ENCODE data around the gene XRCC4. TPM values are rescaled to one million over a fixed set of nuclear protein-coding genes. Genes with fewer than 3 reads are reported as not detected.

The XRCC4 gene
- total RNA-seq, 1 experiment from 2014 or later = 17.7 TPM

GRCh38 chr5:83265318-83265717, 188.0 kb downstream of the XRCC4 start:
- no peak for DNase-seq (ENCODE audit: low read depth)

- no peak for DNase-seq (ENCODE audit: low read depth)
Observed at GRCh38 chr5:83270311-83270710, 193.0 kb downstream of the XRCC4 start.

GRCh38 chr5:83277154-83277553, 199.8 kb downstream of the XRCC4 start:
- no peak for DNase-seq (ENCODE audit: low read depth)

GRCh38 chr5:83277953-83278352, 200.6 kb downstream of the XRCC4 start:
- DNase-seq (ENCODE audit: low read depth) = no peak

DNA sequence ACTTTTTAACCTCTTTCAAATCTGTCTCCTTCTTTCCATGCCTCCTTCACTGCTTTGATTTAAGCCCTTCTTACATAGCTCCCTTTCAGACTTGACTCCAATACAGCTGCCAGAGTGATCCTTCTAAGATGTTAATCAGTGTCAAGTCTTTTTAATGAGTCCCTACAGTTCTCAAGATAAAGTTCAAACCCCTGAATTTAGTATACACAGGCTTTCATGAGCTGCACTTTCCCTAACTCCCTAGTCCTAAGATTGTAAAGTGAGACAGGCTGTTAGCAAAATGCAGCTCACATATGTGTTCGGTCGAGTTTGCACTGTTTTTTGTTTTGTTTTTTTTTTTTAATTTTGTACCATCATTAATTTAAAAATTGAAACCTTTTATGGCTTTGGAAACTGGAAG, 203.8 kb downstream of the XRCC4 start:
- no peak for DNase-seq (ENCODE audit: low read depth)

DNA sequence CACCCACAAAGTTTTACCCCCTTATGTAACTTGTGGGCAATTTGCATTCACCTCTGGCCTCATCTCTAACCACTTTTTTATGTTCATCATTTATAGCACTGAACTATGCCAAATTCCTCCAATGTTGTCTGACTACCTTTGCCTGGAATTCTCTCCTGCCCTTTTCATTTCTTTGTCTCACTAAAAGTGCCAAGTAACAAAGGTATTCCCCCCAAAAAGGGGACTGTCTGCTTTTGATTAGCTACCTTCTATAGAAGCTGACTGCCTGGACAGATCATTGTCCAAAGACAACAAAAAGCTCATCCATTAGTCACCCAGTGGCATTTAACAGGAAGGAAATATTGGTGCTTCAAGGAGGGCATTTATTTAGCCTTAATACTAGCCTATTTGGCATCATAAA, 204.3 kb downstream of the XRCC4 start:
- peak; percentile 88 for DNase-seq (ENCODE audit: low read depth)

- DNase-seq (ENCODE audit: low read depth) = no peak
Observed at GRCh38 chr5:83283761-83284160, 206.4 kb downstream of the XRCC4 start.

DNA sequence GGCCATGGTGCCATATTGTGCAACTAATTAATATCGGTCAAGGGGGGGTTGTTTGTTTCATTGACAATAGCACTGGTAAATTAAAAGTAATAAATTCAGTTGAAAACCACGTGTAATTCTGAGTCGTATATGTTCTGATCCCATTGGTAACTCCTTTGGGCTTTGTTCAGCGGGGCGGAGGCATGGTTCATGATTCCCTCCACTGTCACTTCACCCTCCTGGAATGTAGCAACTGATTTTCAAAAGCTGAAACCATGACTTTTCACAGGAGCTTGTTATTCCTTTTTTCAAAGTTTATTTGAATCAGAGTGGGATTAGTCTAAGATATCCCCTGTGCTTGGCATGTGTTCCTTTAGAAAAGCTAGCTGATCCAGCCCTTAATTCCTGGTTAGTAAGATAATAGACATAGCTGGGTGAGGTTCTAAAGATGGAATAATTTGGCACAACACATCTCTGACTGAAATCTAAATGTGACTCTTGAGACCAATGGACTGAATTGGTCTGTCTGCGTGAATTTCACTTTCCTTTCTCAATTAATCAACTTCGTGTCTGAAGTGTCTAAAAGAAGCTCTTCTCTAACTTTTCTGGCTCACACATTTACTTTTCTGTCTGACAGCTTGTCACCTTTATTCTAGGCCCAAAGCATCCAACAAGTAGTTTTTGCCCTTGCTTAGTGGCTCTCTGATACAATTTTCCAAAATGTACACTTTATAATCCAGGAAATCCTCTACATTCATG, 208.5 kb downstream of the XRCC4 start:
- DNase-seq (ENCODE audit: low read depth) = no peak

DNA sequence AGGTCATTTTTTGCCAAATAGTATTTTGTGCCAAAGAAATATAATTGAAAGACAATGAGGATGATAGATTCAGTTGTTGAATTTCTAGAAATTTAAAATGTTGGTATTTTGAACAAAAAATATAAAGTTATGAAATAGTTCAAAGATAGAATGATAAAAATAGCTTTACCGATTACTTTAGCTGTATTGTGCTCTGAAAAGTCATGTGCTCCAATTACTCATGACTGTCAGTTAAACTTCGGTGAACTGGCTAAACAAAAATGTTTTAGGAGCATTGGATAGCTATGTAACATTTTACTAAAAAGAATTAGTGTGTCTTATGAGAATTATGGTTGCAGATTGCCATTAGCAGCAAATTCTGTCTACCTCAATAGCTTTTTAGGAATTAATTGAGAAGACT, 216.9 kb downstream of the XRCC4 start:
- DNase-seq (ENCODE audit: low read depth) = no peak

DNA sequence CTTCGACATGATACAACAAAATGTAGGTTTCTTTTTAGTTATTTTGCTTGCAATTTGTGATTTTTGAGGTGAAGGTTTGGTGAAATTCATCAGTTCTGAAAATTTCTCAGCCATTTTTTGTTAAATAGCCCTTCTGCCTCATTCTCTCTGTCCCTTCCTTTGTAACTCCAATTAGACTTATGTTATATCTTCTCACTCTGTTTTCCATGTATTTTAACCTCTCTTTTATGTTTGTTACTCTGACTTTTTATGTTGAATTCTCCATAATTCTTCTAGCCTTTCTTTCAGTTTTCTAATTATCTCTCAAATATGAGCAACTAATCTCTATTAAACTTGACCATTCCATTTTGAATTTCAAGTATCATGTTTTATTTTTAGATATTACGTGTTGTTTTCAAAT, 222.0 kb downstream of the XRCC4 start:
- DNase-seq (ENCODE audit: low read depth) = no peak

DNA sequence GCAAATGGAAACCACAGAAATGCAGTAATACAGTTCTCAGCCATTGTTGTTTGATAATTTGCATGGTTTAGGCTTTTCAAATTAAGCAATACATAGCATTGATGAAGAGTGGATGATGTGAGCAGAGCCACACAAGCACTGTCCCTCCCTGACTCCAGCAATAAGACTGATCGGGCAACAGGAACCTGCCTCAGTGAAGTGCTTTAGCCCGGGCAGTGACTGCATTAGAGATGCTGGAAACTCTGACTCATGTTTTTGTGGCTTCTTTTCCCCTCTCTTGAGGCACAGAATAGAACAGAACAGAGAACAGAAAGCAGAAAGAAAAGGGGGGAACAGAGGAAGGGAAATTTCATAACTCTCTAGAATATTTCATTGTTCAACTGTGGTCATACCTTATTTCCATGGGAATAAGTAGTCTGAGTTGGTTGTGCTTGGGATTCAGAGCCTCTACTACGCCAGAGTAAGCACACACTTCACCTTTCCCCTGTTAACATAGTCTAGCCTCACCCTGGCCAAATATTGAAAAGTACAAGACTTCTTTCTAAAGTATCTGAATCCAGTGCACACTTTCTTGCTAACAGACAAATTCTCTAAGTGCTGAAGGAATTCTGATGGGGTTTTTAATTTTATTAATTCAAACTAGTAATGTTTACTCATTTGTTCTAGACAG, 229.4 kb downstream of the XRCC4 start:
- peak; percentile 88 for DNase-seq (ENCODE audit: low read depth)

GRCh38 chr5:83312663-83313062, 235.3 kb downstream of the XRCC4 start:
- DNase-seq (ENCODE audit: low read depth) = no peak

GRCh38 chr5:83313436-83313835, 236.1 kb downstream of the XRCC4 start:
- no peak for DNase-seq (ENCODE audit: low read depth)

DNA sequence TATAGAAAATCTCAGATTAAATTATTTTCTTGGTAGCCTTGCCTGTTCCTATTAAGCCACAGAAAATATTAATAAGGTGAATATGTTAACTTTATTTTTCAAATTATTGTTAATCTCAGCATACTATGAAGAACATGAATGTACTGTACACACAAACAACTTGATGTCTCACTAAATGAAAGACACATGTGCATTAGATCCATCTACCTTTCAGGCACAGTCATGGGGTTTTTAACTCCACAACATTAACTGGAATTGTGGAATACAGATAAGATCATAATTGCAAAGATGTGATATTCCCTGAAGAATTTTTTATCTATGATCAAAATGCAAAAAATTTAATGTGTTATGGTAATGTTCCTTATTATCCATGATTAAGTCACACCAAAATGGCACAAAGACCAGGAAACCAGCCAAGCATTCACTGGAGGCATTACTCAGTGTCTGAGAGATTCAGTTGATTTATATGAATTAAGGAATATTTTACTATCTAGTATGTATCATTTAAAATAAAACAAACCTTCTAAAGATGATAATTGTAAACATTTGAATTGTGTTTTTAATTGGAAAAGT, 244.2 kb downstream of the XRCC4 start:
- no peak for DNase-seq (ENCODE audit: low read depth)

DNA sequence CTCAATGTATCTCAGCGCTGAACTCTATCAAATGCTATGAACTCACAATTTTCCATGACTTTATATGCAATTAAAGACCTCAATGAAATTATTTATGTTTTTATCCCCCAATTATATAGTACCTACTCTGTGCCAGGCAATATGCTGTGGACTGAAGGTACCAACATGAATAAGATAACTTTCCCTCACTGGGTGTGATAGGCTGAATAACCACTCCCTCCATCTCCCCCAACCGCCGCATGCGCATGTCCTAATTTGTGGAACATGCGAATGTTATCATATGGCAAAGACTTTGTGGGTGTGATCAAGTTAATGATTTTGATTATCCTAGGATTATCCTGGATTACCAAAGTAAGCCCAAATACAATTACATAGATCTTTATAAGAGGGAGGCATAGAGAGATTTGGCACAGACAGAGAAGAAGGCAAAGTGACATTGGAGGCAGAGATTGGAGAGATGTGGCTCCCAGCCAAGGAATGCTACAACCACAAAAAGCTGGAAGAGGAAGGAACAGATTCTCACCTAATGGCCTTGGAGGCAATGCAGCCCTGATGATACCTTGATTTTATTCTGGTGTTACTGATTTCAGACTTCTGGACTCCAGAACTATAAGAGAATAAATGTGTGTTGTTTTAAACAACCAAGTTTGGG, 245.1 kb downstream of the XRCC4 start:
- no peak for DNase-seq (ENCODE audit: low read depth)

DNA sequence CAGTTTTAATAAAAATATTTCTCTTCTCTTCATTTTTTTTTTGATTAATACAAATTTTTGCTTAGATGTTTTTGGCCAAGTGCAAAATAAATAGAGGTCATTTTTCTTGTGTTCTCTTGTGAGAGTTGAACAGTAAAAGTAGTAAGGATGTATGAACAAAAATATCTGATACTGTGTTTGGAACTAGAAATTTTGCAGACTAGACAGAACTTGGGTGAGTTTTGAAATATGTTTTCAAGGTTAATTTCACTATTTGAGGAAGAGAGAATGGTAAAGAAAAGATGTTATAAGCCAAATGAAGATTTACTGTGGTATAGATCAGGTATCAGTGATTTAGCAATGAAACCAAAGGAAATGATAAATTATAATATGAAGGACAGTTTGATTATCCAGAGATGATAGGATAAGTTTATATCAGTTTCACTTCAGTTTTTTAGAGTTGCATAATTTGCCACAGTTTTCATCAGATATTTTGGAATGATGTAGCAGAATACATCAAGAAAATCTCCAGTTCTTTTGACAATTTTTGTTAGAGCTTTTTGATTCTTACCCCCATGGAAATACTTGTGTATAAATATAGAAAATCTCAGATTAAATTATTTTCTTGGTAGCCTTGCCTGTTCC, 246.3 kb downstream of the XRCC4 start:
- DNase-seq (ENCODE audit: low read depth) = no peak

- DNase-seq (ENCODE audit: low read depth) = no peak
Observed at GRCh38 chr5:83331842-83332241, 254.5 kb downstream of the XRCC4 start.

DNA sequence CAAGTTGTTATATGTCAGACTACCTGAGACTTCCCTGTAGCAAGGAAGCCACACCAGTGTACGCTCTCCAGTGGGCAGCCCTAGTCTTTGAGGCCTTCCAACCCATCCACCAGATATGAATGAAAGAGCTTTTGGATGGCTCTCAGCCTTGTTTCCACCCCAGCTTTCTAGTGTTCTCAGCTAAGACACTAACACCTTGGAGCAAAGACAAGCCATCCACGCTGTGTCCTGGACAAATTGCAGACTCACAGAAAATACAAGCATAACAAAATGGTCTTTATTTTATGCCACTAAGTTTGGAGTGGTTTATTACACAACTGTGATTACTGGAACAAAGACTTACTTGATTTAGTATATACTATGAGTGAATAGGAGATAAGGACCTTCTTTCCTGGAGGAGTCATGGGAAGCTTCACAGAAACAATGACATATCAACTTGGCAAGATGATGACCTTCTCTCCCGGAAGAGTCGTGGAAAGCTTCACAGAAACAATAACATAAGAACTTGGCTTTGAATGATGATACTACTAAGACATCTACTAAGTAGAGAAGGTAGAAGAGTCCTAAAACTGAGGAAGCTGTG, 260.2 kb downstream of the XRCC4 start:
- DNase-seq (ENCODE audit: low read depth) = no peak

GRCh38 chr5:83340511-83340918, 263.2 kb downstream of the XRCC4 start:
- no peak for DNase-seq (ENCODE audit: low read depth)

DNA sequence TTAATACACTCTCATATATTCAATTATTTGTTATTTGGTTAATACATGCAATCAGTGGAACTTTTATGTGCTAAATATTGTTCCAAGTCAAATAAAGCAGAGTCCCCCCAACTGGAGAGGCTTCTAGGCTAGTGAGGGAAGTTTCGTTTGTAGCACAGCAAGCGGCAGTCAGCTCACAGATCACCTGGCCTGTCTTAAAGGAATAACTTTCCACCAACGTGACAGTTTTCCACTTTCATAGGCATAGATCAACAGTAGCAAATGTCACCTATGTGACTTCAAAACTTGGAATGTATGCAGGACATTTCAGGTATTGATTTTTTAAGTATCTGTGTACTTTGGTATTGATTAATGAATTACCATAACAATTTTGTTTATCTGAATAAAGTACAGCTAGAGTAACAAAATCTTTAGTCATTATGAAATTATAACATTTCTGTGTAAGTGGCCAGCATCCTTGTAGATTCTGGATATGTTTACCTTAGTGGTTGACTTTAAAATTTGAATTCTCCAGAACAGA, 264.5 kb downstream of the XRCC4 start:
- no peak for DNase-seq (ENCODE audit: low read depth)

- DNase-seq (ENCODE audit: low read depth) = no peak
Observed at GRCh38 chr5:83342465-83342864, 265.1 kb downstream of the XRCC4 start.

Data from HT1080 (cell line).